Endometrial microvascular endothelial cells (primary cell): ENCODE measurements around the gene CEMP1. TPM values are rescaled to one million over a fixed set of nuclear protein-coding genes. Genes with fewer than 3 reads are reported as not detected.
"Not testable (repeated sequence)": the region's sequence is repeated elsewhere in the genome, so short reads cannot be mapped to it uniquely, and the experiment has no call there.

Experiments
- in situ Hi-C: cut with HindIII; loops from 2 replicates; pipeline ENCODE4 v1.10.0; 2017; ENCODE audit warnings: low sequenced_read_pairs, low pct_unique_long_range_greater_than_20kb; ENCODE audit errors: inconsistent ontology term
- total RNA-seq: library from RNA; depleted of rRNA; stranded (reverse); fragments of >200 nt; gene quantifications from one replicate; pipeline ENCODE4 v1.2.3, GENCODE V29; 2015; ENCODE audit errors: inconsistent ontology term

Gene CEMP1
- total RNA-seq, 1 donor from 2014 or later = not detected

- in situ Hi-C loops = not testable (repeated sequence)
Measured at GRCh38 chr16:2539192-2539844, 8.1 kb upstream of the CEMP1 start.

DNA sequence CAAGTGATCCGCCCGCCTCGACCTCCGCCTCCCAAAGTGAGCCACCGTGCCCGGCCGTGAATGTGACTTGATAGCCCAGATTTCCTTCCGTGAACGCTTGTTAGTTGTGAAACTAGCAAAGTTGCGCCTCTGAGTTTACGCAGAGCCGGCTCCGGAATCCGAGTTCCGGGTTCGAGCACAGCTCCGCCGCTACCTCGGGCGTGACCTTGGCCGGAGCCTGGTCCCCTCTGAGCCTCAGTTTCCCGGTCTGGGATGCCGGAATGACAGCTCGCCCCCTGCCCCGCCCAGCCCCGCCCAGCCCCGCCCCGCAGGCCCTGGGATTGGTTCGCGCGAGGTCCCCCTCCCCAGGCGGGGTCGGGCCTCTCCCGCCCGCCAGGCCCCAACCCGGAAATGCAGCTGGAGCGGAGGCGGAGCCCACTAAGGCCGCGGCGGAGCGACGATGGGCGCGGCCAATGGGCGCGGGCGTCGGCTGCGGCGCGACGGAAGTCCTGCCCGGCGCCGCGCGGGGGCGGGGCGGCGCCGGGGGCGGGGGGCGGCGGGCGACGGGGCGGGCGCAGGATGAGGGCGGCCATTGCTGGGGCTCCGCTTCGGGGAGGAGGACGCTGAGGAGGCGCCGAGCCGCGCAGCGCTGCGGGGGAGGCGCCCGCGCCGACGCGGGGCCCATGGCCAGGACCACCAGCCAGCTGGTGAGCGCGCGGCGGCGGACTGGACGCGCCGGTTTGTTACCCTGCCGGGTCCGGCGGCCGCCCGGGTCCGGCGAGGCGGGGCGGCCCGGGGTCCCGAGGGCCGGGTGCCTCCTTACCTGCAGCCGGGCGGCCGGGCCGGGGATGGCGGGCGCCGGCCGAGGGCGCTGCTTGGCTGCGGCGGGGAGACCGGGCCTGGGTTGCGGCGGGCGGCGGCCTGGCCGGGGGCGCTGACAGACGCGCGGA, 6.5 kb upstream of the CEMP1 start, which contains the start of gene PDPK1:
PDPK1 (plus strand) TSS at position 571 of the 929 bp plus-strand sequence; CDS start at position 663, 92 bp downstream.
- in situ Hi-C loops = no loop called here

- in situ Hi-C loops = no loop called here
Measured at GRCh38 chr16:2535625-2536013, 4.4 kb upstream of the CEMP1 start.

- in situ Hi-C loops = not testable (repeated sequence)
Measured at GRCh38 chr16:2534335-2534734, 3.1 kb upstream of the CEMP1 start.

- in situ Hi-C loops = no loop called here
Measured at GRCh38 chr16:2533912-2534311, 2.7 kb upstream of the CEMP1 start.

GRCh38 chr16:2533142-2533755, 2.0 kb upstream of the CEMP1 start:
- in situ Hi-C loops = not testable (repeated sequence)

DNA sequence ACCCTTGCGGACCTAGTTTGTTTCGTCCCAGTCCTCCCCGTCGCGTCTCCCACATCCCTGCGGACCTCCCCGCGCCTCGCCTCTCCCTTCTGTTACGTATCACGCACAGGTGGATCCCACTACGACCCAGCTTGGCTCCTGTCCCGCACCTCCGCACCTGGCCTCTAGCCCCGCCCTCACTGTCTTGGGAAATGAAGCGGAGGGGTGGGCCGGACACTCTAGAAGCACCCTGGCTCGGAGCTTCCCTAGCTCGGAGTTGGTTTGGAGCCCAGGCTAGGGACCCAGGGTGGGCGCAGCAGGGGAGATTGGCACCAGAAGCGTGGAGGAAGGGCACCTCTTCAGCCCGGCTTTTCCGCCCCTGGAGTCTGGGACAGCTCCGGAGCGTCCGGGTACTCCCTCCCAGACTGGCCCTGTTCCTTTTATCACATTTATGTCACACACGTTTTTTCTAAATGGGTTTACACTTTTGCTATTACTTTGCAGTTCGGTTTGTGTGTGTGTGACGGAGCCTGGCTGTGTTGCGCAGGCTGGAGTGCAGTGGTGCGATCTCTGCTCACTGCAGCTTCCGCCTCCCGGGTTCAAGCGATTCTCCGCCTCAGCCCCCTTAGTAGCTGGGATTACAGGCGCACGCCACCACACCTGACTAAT, 1.4 kb upstream of the CEMP1 start:
- in situ Hi-C loops = no loop called here

- in situ Hi-C loops = no loop called here
Measured at GRCh38 chr16:2531696-2532493, 687 bp upstream of the CEMP1 start.

GRCh38 chr16:2530629-2531318, 434 bp downstream of the CEMP1 start:
- in situ Hi-C loops = no loop called here

- in situ Hi-C loops = no loop called here
Measured at GRCh38 chr16:2529961-2530628, 1.1 kb downstream of the CEMP1 start.

DNA sequence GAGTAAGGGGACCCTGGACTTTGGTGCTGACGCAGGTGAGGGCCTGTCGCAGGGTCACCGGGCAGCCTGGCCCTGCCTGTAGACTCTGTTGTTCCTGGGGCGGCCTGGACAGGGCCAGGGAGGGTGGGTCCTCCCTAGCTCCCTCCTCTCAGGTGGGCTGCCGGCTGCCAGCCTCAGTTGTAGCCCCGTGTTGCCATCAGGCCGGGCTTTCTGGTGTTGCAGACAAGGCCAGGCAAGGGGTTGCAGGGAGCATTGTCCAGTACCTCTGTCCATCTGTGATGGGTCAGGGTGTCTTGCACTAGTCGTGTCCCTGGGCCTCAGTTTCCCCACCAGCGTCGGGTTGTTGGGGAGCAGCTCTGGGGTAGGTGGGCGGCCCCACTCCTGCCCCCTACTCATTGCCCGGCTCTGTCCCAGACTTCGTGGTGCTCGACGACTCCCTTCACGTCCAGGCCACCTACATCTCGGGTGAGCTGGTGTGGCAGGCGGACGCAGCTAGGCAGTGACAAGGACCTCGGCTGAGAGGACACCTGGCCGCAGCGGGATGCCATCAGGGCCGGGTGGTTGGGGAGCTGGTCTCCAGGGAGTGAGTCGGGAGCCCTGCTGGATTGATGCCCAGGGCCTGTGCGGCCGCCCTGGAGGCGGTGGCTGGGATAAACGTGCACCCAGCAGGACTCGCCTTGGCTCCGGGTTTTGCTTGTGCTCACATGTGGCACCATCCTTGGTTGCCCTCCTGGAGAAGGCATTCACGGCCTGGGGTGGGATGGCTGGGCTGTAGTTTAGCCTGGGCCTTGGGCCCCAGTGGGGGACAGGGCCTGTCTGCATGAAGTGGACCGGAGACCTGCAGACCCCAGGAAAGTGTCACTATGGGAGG, 1.9 kb downstream of the CEMP1 start:
- in situ Hi-C loops = no loop called here

DNA sequence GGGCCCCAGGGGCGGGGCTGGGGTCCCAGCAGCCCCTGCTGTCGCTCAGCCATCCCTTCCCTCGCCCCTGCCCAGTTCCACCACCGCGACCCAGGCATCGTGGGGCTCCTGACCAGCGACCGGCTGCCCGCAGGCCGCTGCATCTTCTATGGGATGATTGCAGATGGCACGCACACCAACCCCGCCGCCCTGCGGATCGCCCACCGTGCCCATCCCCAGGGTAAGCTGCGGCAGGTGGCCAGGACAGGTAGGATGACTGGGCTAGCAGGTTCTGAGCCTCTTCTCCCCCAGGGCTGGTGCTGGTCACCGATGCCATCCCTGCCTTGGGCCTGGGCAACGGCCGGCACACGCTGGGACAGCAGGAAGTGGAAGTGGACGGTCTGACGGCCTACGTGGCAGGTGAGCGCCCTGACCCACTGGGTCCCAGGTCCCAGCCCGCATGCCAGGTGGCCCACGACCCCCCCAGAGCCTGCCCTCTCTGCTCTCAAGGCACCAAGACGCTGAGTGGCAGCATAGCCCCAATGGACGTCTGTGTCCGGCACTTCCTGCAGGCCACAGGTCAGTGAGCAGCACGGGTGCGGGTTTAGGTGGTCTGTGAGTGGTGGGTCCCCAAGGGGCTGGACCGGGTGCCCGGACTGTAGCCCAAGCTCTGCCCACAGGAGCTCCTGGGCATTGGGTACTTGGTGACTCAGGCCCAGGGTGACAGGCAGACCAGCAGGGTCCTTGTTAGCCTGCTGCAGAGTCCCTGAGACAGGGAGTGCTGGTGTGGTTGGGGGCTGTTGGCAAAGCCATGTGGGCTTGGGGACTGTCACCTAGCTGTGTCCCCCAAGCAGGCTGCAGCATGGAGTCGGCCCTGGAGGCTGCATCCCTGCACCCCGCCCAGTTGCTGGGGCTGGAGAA, 2.8 kb downstream of the CEMP1 start:
- in situ Hi-C loops = no loop called here

- in situ Hi-C loops = no loop called here
Measured at GRCh38 chr16:2527784-2528100, 3.5 kb downstream of the CEMP1 start.

DNA sequence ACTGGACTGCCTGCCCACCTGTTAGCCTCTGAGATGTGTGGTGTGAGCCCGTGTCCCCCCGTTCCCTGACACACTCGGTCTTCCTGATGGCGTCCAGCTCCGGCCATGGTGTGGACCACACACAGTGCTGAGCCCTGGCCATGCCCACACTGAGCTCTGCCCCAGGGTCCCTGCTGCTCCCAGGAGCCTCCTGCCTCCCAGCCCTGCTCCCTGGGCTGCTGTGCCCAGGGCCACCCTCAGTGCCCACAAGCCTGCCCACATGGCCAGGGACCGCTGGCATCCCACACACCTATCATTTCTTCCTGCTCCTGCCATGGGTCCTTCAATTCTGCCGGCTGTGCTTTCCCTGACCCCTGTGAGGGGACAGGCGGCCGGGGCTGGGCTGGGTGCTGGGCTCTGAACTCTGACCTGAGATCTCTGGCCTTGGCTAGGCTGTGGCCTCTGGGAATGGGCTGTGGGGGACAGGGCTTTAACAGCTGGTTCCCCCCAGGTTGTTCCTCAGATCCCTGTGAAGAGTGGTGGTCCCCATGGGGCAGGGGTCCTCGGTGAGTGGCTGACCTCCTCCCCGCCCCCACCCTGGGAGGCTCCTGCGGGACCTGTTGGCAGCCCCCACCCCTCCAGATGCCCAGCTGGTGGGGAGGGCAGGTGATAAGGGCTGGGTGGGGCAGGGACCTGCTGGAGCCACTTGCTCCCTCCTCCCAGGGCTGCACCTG, 4.0 kb downstream of the CEMP1 start:
- in situ Hi-C loops = no loop called here

DNA sequence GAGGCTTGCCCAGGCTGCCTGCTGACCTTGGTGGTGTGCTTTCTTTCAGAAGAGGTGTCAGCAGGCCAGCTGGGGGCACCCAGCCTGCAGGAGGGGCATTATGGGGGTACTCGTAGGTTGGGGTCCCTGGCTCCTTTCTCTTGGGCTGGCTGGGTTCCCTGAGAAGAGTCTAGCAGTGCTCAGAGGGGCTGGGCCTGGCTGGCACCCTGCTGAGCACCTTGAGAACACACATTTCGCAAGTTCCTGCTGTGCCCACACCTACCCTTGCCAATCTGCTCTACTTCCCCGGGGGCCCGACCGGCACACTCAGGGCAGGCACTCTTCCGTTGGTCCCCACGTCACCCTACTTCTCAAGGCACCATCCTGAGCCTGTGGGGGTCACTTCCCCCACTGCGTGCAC, 5.1 kb downstream of the CEMP1 start:
- in situ Hi-C loops = no loop called here
